SK-N-SH treated with all-trans-retinoic acid at 6 μM for 48 hours (cell line): ENCODE data around the gene DIDO1.

ENCODE experiments used
- ATAC-seq: fragments of 200-7000 bp; cut with Tn5 transposase; 3 replicates; pipeline ENCODE4 v1.9.1; 2020; ENCODE audit warnings: mild to moderate bottlenecking, moderate library complexity
- ARNTL ChIP-seq: fragments of 450-650 bp; formaldehyde crosslinking; IDR thresholded peaks from 2 replicates; pipeline ENCODE4 v1.5.0; 2020; ENCODE audit warnings: low read depth, mild to moderate bottlenecking, moderate library complexity, borderline replicate concordance
- BACH2 ChIP-seq: fragments of 250-450 bp; sonication (Bioruptor Pico); IDR thresholded peaks from 2 replicates; pipeline ENCODE4 v1.9.0; 2021; ENCODE audit warnings: mild to moderate bottlenecking, borderline replicate concordance
- CSDC2 ChIP-seq: fragments of 250-450 bp; sonication (Bioruptor Pico); IDR thresholded peaks from 2 replicates; pipeline ENCODE4 v1.5.0; 2020; ENCODE audit warnings: mild to moderate bottlenecking, moderate library complexity
- ESRRG ChIP-seq: fragments of 250-450 bp; sonication (Bioruptor Pico); IDR thresholded peaks from 2 replicates; pipeline ENCODE4 v1.6.1; 2021; ENCODE audit warnings: mild to moderate bottlenecking
- GLIS3 ChIP-seq: fragments of 250-450 bp; sonication (Bioruptor Pico); IDR thresholded peaks from 2 replicates; pipeline ENCODE4 v1.5.0; 2020; ENCODE audit warnings: mild to moderate bottlenecking, moderate library complexity
- ISL1 ChIP-seq: fragments of 250-450 bp; sonication (Bioruptor Pico); IDR thresholded peaks from 2 replicates; pipeline ENCODE4 v2.1.2; 2022; ENCODE audit warnings: mild to moderate bottlenecking, moderate library complexity
- OSR1 ChIP-seq: fragments of 250-450 bp; sonication (Bioruptor Pico); IDR thresholded peaks from 2 replicates; pipeline ENCODE4 v1.8.0; 2022; ENCODE audit warnings: moderate library complexity, mild to moderate bottlenecking, inconsistent platforms
- PPARA ChIP-seq: fragments of 250-450 bp; sonication (Bioruptor Pico); IDR thresholded peaks from 2 replicates; pipeline ENCODE4 v1.5.0; 2020; ENCODE audit warnings: mild to moderate bottlenecking, borderline replicate concordance
- RARB ChIP-seq: fragments of 250-450 bp; sonication (Bioruptor Pico); IDR thresholded peaks from 2 replicates; pipeline ENCODE4 v1.8.0; 2021; ENCODE audit warnings: mild to moderate bottlenecking, moderate library complexity
- SNAI2 ChIP-seq: fragments of 250-450 bp; sonication (Bioruptor Pico); IDR thresholded peaks from 2 replicates; pipeline ENCODE4 v1.5.0; 2020; ENCODE audit warnings: mild to moderate bottlenecking, moderate library complexity
- TCF4 ChIP-seq: fragments of 250-450 bp; sonication (Bioruptor Pico); IDR thresholded peaks from 2 replicates; pipeline ENCODE4 v1.8.0; 2021; ENCODE audit warnings: mild to moderate bottlenecking, moderate library complexity, borderline replicate concordance
- TOX ChIP-seq: fragments of 250-450 bp; sonication (Bioruptor Pico); IDR thresholded peaks from 2 replicates; pipeline ENCODE4 v1.8.0; 2021; ENCODE audit warnings: mild to moderate bottlenecking, moderate library complexity, borderline replicate concordance
- ZC3H10 ChIP-seq: fragments of 250-450 bp; sonication (Bioruptor Pico); IDR thresholded peaks from 2 replicates; pipeline ENCODE4 v1.5.1; 2021; ENCODE audit warnings: mild to moderate bottlenecking, moderate library complexity
- ZFP3 ChIP-seq: fragments of 250-450 bp; sonication (Bioruptor Pico); IDR thresholded peaks from 2 replicates; pipeline ENCODE4 v1.5.0; 2020; ENCODE audit warnings: mild to moderate bottlenecking, moderate library complexity
- ZFP30 ChIP-seq: fragments of 450-650 bp; formaldehyde crosslinking; IDR thresholded peaks from 2 replicates; pipeline ENCODE4 v1.5.0; 2022; ENCODE audit warnings: mild to moderate bottlenecking, moderate library complexity
- ZNF565 ChIP-seq: fragments of 450-650 bp; formaldehyde crosslinking; conservative IDR thresholded peaks from 2 replicates; pipeline ENCODE4 v1.5.0; 2020; ENCODE audit warnings: low read depth, mild to moderate bottlenecking, moderate library complexity
- ZNF70 ChIP-seq: fragments of 450-650 bp; formaldehyde crosslinking; IDR thresholded peaks from 2 replicates; pipeline ENCODE4 v1.5.0; 2020; ENCODE audit warnings: mild to moderate bottlenecking, moderate library complexity
- TF ChIP-seq, protein P1 (sequence below): fragments of 250-450 bp; sonication (Bioruptor Pico); IDR thresholded peaks from 2 replicates; pipeline ENCODE4 v1.8.0; 2020; ENCODE audit warnings: mild to moderate bottlenecking, moderate library complexity, borderline replicate concordance
- TF ChIP-seq, protein P2 (sequence below): fragments of 250-450 bp; sonication (Bioruptor Pico); IDR thresholded peaks from 2 replicates; pipeline ENCODE4 v1.5.1; 2020; ENCODE audit warnings: low read depth, mild to moderate bottlenecking, moderate library complexity
- TF ChIP-seq, protein P3 (sequence below): fragments of 250-450 bp; sonication (Bioruptor Pico); IDR thresholded peaks from 2 replicates; pipeline ENCODE4 v1.5.1; 2021; ENCODE audit warnings: mild to moderate bottlenecking, moderate library complexity
- TF ChIP-seq, protein P4 (sequence below): fragments of 250-450 bp; sonication (Bioruptor Pico); IDR thresholded peaks from 2 replicates; pipeline ENCODE4 v1.5.0; 2020; ENCODE audit warnings: mild to moderate bottlenecking, moderate library complexity

DIDO1 gene

DNA sequence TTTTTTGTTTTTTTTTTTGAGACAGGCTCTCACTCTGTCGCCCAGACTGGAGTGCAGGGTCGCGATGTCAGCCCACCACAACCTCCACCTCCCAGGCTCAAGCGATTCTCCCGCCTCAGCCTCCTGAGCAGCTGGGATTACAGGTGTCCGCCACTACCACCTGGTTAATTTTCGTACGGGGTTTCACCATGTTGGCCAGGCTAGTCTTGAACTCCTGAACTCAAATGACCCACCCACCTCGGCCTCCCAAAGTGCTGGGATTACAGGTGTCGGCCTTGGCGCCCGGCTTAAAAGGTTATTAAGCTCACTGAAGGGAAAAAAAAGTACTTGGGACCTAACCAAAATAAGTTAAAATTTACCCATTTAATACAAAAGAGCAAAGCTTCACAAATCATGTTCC, 66.6 kb downstream of the DIDO1 start:
- no peak for ATAC-seq
- no peak for TF ChIP-seq ZFP30 (CRISPR knock-in tag)
- no peak for TF ChIP-seq ESRRG (CRISPR knock-in tag)
- no peak for TF ChIP-seq GLIS3 (CRISPR knock-in tag)

DNA sequence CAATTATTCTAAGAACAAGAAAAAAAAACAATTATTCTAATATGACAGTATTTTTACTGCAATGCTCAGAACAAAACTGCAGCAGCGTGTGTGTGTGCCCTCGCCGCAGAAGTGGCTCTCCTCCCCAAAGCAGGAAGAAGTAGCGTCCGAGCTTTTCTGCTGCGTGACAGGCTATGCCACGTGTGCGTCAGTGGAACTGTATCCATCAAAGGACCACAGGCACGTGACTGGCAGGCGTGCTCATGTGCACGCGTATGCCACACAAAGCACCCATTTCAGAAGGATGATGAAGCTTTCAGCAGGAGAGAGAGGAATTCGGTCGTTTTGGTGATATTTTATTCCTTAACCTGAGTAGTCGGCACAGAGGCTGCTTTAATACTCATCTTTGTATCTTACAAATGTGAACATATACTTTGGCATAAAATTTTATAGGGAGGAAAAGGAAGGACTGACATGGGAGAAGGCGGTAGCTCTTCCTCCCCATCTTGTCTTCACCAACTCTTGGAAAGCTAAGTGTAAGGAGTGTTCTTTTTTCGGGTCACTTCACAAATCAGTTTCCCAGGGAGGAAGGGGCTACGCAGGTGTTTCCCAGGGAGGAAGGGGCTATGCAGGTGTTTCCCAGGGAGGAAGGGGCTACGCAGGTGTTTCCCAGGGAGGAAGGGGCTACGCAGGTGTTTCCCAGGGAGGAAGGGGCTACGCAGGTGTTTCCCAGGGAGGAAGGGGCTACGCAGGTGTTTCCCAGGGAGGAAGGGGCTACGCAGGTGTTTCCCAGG, 68.1 kb downstream of the DIDO1 start:
- no peak for TF ChIP-seq ARNTL (CRISPR knock-in tag)
- no peak for TF ChIP-seq PPARA (CRISPR knock-in tag)
- no peak for TF ChIP-seq GLIS3 (CRISPR knock-in tag)
- TF ChIP-seq ZNF565, result no peak
- TF ChIP-seq RARB (CRISPR knock-in tag), result no peak
- TF ChIP-seq SNAI2 (CRISPR knock-in tag), result no peak
- TF ChIP-seq, all 23 proteins: peak for 0
- no peak for ATAC-seq

DNA sequence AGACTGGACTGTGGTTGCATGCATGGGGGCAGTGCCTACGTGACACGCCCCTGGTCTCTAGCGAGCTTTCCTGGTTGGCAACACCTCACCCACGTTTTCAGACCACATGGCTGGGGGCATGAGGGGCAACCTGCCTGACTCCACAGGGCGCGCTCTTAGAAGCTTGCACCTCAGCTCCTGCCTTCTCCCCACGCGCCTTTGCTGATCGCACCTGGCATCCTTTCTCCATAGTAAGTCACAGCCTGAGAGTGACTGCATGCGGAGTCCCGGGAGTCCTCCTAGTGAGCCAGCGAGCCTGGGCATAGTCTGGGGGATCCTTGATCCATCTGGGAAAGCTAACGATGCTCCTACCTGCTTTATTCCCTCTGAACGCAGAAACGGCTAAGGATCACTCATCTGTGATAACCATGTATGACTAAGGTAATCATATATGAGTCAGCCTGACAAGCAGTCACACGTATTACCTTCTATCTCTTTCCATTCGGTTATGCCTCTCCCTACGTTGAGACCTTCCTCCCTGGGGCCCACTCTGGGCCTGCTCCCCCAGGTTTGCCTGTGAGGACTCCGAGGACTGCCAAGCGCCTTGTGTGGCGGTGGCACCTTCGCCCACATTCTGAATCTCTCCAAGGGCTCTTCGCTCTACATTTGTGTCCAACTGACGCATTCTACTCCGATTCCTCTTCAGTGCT, 69.2 kb downstream of the DIDO1 start:
- TF ChIP-seq ARNTL (CRISPR knock-in tag), result no peak
- no peak for TF ChIP-seq GLIS3 (CRISPR knock-in tag)
- no peak for TF ChIP-seq TCF4 (CRISPR knock-in tag)
- no peak for TF ChIP-seq ZFP3 (CRISPR knock-in tag)
- TF ChIP-seq ZNF70 (CRISPR knock-in tag), result no peak
- no peak for TF ChIP-seq BACH2 (CRISPR knock-in tag)
- no peak for TF ChIP-seq ZC3H10
- TF ChIP-seq, protein P1, sequence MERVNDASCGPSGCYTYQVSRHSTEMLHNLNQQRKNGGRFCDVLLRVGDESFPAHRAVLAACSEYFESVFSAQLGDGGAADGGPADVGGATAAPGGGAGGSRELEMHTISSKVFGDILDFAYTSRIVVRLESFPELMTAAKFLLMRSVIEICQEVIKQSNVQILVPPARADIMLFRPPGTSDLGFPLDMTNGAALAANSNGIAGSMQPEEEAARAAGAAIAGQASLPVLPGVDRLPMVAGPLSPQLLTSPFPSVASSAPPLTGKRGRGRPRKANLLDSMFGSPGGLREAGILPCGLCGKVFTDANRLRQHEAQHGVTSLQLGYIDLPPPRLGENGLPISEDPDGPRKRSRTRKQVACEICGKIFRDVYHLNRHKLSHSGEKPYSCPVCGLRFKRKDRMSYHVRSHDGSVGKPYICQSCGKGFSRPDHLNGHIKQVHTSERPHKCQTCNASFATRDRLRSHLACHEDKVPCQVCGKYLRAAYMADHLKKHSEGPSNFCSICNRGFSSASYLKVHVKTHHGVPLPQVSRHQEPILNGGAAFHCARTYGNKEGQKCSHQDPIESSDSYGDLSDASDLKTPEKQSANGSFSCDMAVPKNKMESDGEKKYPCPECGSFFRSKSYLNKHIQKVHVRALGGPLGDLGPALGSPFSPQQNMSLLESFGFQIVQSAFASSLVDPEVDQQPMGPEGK (CRISPR knock-in tag), result no peak
- TF ChIP-seq, protein P2, sequence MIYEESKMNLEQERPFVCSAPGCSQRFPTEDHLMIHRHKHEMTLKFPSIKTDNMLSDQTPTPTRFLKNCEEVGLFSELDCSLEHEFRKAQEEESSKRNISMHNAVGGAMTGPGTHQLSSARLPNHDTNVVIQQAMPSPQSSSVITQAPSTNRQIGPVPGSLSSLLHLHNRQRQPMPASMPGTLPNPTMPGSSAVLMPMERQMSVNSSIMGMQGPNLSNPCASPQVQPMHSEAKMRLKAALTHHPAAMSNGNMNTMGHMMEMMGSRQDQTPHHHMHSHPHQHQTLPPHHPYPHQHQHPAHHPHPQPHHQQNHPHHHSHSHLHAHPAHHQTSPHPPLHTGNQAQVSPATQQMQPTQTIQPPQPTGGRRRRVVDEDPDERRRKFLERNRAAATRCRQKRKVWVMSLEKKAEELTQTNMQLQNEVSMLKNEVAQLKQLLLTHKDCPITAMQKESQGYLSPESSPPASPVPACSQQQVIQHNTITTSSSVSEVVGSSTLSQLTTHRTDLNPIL (CRISPR knock-in tag), result no peak
- TF ChIP-seq OSR1, result no peak
- no peak for TF ChIP-seq ISL1
- TF ChIP-seq, protein P3, sequence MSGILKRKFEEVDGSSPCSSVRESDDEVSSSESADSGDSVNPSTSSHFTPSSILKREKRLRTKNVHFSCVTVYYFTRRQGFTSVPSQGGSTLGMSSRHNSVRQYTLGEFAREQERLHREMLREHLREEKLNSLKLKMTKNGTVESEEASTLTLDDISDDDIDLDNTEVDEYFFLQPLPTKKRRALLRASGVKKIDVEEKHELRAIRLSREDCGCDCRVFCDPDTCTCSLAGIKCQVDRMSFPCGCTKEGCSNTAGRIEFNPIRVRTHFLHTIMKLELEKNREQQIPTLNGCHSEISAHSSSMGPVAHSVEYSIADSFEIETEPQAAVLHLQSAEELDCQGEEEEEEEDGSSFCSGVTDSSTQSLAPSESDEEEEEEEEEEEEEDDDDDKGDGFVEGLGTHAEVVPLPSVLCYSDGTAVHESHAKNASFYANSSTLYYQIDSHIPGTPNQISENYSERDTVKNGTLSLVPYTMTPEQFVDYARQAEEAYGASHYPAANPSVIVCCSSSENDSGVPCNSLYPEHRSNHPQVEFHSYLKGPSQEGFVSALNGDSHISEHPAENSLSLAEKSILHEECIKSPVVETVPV (CRISPR knock-in tag), result no peak
- TF ChIP-seq ZNF565, result no peak
- TF ChIP-seq TOX (CRISPR knock-in tag), result no peak
- no peak for TF ChIP-seq SNAI2 (CRISPR knock-in tag)
- TF ChIP-seq, protein P4, sequence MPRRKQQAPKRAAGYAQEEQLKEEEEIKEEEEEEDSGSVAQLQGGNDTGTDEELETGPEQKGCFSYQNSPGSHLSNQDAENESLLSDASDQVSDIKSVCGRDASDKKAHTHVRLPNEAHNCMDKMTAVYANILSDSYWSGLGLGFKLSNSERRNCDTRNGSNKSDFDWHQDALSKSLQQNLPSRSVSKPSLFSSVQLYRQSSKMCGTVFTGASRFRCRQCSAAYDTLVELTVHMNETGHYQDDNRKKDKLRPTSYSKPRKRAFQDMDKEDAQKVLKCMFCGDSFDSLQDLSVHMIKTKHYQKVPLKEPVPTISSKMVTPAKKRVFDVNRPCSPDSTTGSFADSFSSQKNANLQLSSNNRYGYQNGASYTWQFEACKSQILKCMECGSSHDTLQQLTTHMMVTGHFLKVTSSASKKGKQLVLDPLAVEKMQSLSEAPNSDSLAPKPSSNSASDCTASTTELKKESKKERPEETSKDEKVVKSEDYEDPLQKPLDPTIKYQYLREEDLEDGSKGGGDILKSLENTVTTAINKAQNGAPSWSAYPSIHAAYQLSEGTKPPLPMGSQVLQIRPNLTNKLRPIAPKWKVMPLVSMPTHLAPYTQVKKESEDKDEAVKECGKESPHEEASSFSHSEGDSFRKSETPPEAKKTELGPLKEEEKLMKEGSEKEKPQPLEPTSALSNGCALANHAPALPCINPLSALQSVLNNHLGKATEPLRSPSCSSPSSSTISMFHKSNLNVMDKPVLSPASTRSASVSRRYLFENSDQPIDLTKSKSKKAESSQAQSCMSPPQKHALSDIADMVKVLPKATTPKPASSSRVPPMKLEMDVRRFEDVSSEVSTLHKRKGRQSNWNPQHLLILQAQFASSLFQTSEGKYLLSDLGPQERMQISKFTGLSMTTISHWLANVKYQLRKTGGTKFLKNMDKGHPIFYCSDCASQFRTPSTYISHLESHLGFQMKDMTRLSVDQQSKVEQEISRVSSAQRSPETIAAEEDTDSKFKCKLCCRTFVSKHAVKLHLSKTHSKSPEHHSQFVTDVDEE (CRISPR knock-in tag), result no peak
- no peak for ATAC-seq

DNA sequence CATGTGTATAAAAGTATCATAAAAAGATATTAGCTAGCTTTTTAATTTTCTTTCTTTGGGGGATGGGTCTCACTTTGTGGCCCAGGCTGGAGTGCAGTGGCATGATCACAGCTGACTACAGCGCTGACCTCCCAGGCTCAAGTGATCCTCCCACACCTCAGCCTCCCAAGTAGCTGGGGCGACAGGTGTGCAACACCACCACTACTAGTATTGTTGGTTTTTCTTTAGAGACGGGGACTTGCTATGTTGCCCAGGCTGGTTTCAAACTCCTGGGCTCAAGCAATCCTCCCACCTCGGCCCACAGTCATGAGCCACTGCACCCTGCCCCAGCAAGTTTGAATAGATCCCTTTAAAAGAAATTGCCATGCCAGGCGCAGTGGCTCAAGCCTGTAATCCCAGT, 71.2 kb downstream of the DIDO1 start:
- no peak for ATAC-seq
- TF ChIP-seq ARNTL (CRISPR knock-in tag), result no peak
- no peak for TF ChIP-seq ZC3H10
- TF ChIP-seq, protein P1 (CRISPR knock-in tag), result no peak
- TF ChIP-seq ESRRG (CRISPR knock-in tag), result no peak
- no peak for TF ChIP-seq CSDC2 (CRISPR knock-in tag)
- no peak for TF ChIP-seq TOX (CRISPR knock-in tag)
- TF ChIP-seq BACH2 (CRISPR knock-in tag), result no peak
- TF ChIP-seq, protein P3 (CRISPR knock-in tag), result no peak
- TF ChIP-seq ZNF70 (CRISPR knock-in tag), result no peak
- TF ChIP-seq PPARA (CRISPR knock-in tag), result no peak
- TF ChIP-seq, protein P2 (CRISPR knock-in tag), result no peak
